ENCODE measurements around the gene KIF26B. TPM values are rescaled to one million over a fixed set of nuclear protein-coding genes. Genes with fewer than 3 reads are reported as not detected.

Gene KIF26B
- total RNA-seq, 1 donor from 2014 or later: 69.7 TPM

- Mint-ChIP-seq H3K4me3 (no peak overlapping the region), H3K27ac (no peak overlapping the region), H3K4me1 (peaks cover 3% of the 10 kb centered on the region), H3K9me3 (peaks cover 18% of the 10 kb centered on the region), H3K27me3 (ENCODE audit: low read depth) (no peaks in the 10 kb centered on the region), H3K36me3 (peaks cover 32% of the 10 kb centered on the region)
- no peak for TF ChIP-seq CTCF (IDR thresholded peaks at IDR 0.05; ENCODE audit: unreplicated experiment)
- no peak for DNase-seq (ENCODE audit: low spot score in 2 of 2, unreplicated experiment in 2 of 2)
Observed at GRCh38 chr1:245375789-245376460, 221.1 kb downstream of the KIF26B start.

- Mint-ChIP-seq H3K4me3 (no peak overlapping the region), H3K36me3 (peaks cover 15% of the 10 kb centered on the region), H3K27ac (no peak overlapping the region), H3K9me3 (peaks cover 5% of the 10 kb centered on the region), H3K27me3 (ENCODE audit: low read depth) (no peaks in the 10 kb centered on the region), H3K4me1 (peaks cover 3% of the 10 kb centered on the region)
- TF ChIP-seq CTCF (IDR thresholded peaks at IDR 0.05; ENCODE audit: unreplicated experiment): no peak
- DNase-seq (ENCODE audit: low spot score in 2 of 2, unreplicated experiment in 2 of 2): no peak
Observed at GRCh38 chr1:245377854-245378253, 223.1 kb downstream of the KIF26B start.

GRCh38 chr1:245378311-245378722, 223.5 kb downstream of the KIF26B start:
- no peak for TF ChIP-seq CTCF (IDR thresholded peaks at IDR 0.05; ENCODE audit: unreplicated experiment)
- Mint-ChIP-seq H3K9me3 (peaks cover 1% of the 10 kb centered on the region), H3K4me1 (peaks cover 8% of the 10 kb centered on the region), H3K27me3 (ENCODE audit: low read depth) (no peaks in the 10 kb centered on the region), H3K36me3 (peaks cover 11% of the 10 kb centered on the region), H3K27ac (no peak overlapping the region), H3K4me3 (no peak overlapping the region)
- DNase-seq (ENCODE audit: low spot score in 2 of 2, unreplicated experiment in 2 of 2): no peak

GRCh38 chr1:245378745-245379144, 224.0 kb downstream of the KIF26B start:
- H3K9me3 Mint-ChIP-seq: no peaks in the 10 kb centered on the region
- no peaks in the 10 kb centered on the region for H3K27me3 Mint-ChIP-seq (ENCODE audit: low read depth)
- H3K36me3 Mint-ChIP-seq: peaks cover 11% of the 10 kb centered on the region
- no peak for DNase-seq (ENCODE audit: low spot score in 2 of 2, unreplicated experiment in 2 of 2)
- no peak overlapping the region for H3K4me3 Mint-ChIP-seq
- peaks cover 12% of the 10 kb centered on the region for H3K4me1 Mint-ChIP-seq
- TF ChIP-seq CTCF (IDR thresholded peaks at IDR 0.05; ENCODE audit: unreplicated experiment): no peak
- no peak overlapping the region for H3K27ac Mint-ChIP-seq

GRCh38 chr1:245380790-245381535, 226.2 kb downstream of the KIF26B start:
- H3K27me3 Mint-ChIP-seq (ENCODE audit: low read depth): peaks cover 5% of the 10 kb centered on the region
- no peak overlapping the region for H3K27ac Mint-ChIP-seq
- no peak for TF ChIP-seq CTCF (IDR thresholded peaks at IDR 0.05; ENCODE audit: unreplicated experiment)
- H3K4me1 Mint-ChIP-seq: peaks cover 16% of the 10 kb centered on the region
- H3K36me3 Mint-ChIP-seq: no peaks in the 10 kb centered on the region
- no peak overlapping the region for H3K4me3 Mint-ChIP-seq
- DNase-seq (ENCODE audit: low spot score in 2 of 2, unreplicated experiment in 2 of 2): no peak
- H3K9me3 Mint-ChIP-seq: no peaks in the 10 kb centered on the region

Data from mesothelial cell of epicardium (in vitro differentiated cells).